IPS-18a (cell line): ENCODE measurements around the gene OCIAD1.
"Not testable (repeated sequence)": the region's sequence is repeated elsewhere in the genome, so short reads cannot be mapped to it uniquely, and the experiment has no call there.

Experiments used
- H3K27ac ChIP-seq: one replicate; pipeline ENCODE4 v1.5.1; 2013; ENCODE audit warnings: low read length
- H3K27me3 ChIP-seq: one replicate; pipeline ENCODE4 v1.6.1; 2013; ENCODE audit warnings: mild to moderate bottlenecking, low read length; ENCODE audit not compliant: control insufficient read depth, insufficient read depth
- H3K36me3 ChIP-seq: one replicate; pipeline ENCODE4 v1.6.1; 2013; ENCODE audit warnings: low read depth, low read length; ENCODE audit not compliant: control insufficient read depth
- H3K4me1 ChIP-seq: one replicate; pipeline ENCODE4 v1.6.1; 2013; ENCODE audit warnings: low read depth, low read length; ENCODE audit not compliant: control insufficient read depth
- H3K4me3 ChIP-seq: one replicate; pipeline ENCODE4 v1.5.1; 2013; ENCODE audit warnings: low read length
- H3K9ac ChIP-seq: one replicate; pipeline ENCODE4 v1.6.1; 2013; ENCODE audit warnings: mild to moderate bottlenecking, low read length, moderate library complexity
- H3K9me3 ChIP-seq: one replicate; pipeline ENCODE4 v1.6.1; 2013; ENCODE audit warnings: low read depth, low read length; ENCODE audit not compliant: control insufficient read depth

Gene OCIAD1

GRCh38 chr4:48798117-48798516 is 32.8 kb upstream of the OCIAD1 start:
- Histone ChIP-seq H3K36me3 (no peaks in the 10 kb centered on the region), H3K27ac (no peak overlapping the region), H3K4me3 (no peak overlapping the region), H3K27me3 (no peaks in the 10 kb centered on the region), H3K9me3 (no peaks in the 10 kb centered on the region), H3K9ac (no peak overlapping the region), H3K4me1 (peaks cover 5% of the 10 kb centered on the region)

DNA sequence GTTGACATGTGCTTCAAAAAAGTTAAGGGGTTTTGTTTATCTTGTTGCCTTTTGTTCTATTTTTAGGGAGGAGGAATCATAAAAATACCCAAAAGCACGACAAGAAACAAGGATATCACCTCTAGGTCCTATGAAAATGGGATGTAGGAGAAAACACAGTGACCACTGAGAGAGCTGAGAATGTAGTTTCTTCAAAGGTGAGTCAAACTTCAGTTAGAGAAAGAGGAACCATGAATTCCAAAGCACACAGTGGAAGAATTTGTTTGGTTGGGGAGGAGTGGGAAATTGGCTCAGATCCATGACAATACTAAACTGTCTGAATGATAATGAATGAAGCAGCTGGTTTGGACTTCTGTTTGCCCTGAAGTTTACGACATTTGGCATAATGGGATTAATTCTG is 31.7 kb upstream of the OCIAD1 start:
- H3K36me3 ChIP-seq = no peaks in the 10 kb centered on the region
- peaks cover 5% of the 10 kb centered on the region for H3K4me1 ChIP-seq
- H3K27me3 ChIP-seq = no peaks in the 10 kb centered on the region
- no peak overlapping the region for H3K4me3 ChIP-seq
- H3K27ac ChIP-seq = no peak overlapping the region
- H3K9me3 ChIP-seq = no peaks in the 10 kb centered on the region
- H3K9ac ChIP-seq = no peak overlapping the region

GRCh38 chr4:48800155-48800554 is 30.7 kb upstream of the OCIAD1 start:
- not testable (repeated sequence) for H3K36me3 ChIP-seq, H3K9me3 ChIP-seq, H3K27ac ChIP-seq, H3K9ac ChIP-seq, H3K4me1 ChIP-seq, H3K27me3 ChIP-seq, H3K4me3 ChIP-seq

GRCh38 chr4:48801016-48801715 is 29.7 kb upstream of the OCIAD1 start:
- H3K4me1 ChIP-seq = peaks cover 5% of the 10 kb centered on the region
- no peaks in the 10 kb centered on the region for H3K36me3 ChIP-seq
- H3K9ac ChIP-seq = no peak overlapping the region
- H3K9me3 ChIP-seq = no peaks in the 10 kb centered on the region
- H3K27me3 ChIP-seq = no peaks in the 10 kb centered on the region
- no peak overlapping the region for H3K4me3 ChIP-seq
- no peak overlapping the region for H3K27ac ChIP-seq

DNA sequence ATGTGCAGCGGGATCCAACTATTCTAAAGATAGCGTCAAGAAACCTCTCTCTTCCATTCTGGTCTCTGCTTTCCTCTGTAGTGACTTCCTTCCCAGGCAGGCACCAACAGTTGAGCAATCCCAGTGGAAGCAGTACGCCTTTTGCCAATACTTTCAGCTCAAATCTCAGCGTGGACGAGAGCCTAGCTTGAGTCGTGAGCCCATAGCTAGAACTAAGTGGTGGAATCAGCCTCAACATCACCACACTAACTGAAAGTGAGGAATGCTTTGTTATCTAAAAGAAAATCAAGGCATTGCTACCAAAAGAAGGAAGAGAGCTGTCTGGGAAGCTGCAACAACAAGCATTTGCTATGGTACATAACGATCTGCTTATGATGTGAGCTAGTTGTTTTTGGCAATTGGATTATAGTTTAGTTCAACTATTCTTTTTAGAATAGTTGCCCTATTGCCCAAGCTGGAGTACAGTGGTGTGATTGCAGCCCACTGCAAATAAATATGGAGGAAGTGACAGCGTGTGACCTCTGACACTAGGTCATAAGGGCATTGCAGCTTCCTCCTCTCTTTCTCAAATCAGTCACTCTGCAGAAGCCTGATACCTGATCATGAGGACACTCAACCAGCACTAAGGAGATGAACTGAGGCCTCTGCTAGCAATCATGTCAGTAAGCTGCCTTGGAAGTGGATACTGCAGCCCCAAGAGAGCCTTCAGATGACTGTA is 26.1 kb upstream of the OCIAD1 start:
- H3K9me3 ChIP-seq = no peaks in the 10 kb centered on the region
- H3K27ac ChIP-seq = no peak overlapping the region
- no peak overlapping the region for H3K4me3 ChIP-seq
- no peaks in the 10 kb centered on the region for H3K36me3 ChIP-seq
- no peak overlapping the region for H3K9ac ChIP-seq
- H3K4me1 ChIP-seq = no peaks in the 10 kb centered on the region
- H3K27me3 ChIP-seq = no peaks in the 10 kb centered on the region

DNA sequence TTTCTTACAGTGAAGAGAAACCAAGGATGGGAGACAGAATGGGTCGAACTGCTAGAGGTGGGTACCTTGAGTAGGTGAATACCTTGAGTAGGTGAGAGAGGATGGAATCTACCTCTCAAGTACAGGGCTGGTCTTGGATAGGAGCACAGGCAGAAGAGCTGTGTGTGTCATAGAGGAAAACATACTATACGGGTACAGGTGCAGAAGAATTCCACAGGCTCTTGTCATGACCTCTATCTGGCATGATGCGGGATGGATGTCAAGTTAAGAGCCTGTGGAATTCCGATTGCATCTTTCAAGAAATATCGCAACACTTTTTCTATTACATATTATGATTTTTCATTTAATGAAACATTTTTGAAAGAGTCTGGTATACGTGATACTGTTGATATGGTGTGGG is 18.0 kb upstream of the OCIAD1 start:
- Histone ChIP-seq H3K9me3 (no peaks in the 10 kb centered on the region), H3K27me3 (no peaks in the 10 kb centered on the region), H3K9ac (no peak overlapping the region), H3K36me3 (no peaks in the 10 kb centered on the region), H3K4me3 (no peak overlapping the region), H3K27ac (no peak overlapping the region), H3K4me1 (peaks cover 4% of the 10 kb centered on the region)

GRCh38 chr4:48813964-48814363 is 16.9 kb upstream of the OCIAD1 start:
- no peak overlapping the region for H3K27ac ChIP-seq
- H3K36me3 ChIP-seq = no peaks in the 10 kb centered on the region
- H3K4me3 ChIP-seq = no peak overlapping the region
- peaks cover 4% of the 10 kb centered on the region for H3K4me1 ChIP-seq
- no peak overlapping the region for H3K9ac ChIP-seq
- H3K9me3 ChIP-seq = no peaks in the 10 kb centered on the region
- H3K27me3 ChIP-seq = no peaks in the 10 kb centered on the region

DNA sequence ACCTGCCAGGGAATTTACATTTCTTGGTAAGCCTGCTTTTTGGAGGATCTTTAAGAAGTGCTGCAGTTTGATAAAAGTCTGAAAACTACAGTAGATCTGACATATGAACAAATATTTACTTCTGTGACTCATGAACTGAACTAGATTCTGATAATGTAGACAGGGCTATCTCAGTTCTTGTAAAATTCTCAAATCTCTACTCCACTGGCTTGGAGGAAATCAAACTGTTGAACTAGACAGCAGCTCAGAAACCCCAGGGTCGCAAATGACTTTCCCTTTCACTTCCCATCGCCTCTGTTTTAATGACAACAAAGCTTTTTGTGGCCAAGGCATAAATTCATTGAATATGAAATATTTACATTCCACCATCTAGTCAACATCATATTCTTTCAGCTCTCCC is 15.4 kb upstream of the OCIAD1 start:
- Histone ChIP-seq H3K9ac (no peak overlapping the region), H3K4me3 (no peak overlapping the region), H3K27ac (no peak overlapping the region), H3K9me3 (no peaks in the 10 kb centered on the region), H3K27me3 (no peaks in the 10 kb centered on the region), H3K36me3 (no peaks in the 10 kb centered on the region), H3K4me1 (peaks cover 4% of the 10 kb centered on the region)

GRCh38 chr4:48816297-48816696 is 14.6 kb upstream of the OCIAD1 start:
- H3K27ac ChIP-seq, H3K36me3 ChIP-seq, H3K4me3 ChIP-seq, H3K9ac ChIP-seq, H3K9me3 ChIP-seq, H3K4me1 ChIP-seq, H3K27me3 ChIP-seq: not testable (repeated sequence)

DNA sequence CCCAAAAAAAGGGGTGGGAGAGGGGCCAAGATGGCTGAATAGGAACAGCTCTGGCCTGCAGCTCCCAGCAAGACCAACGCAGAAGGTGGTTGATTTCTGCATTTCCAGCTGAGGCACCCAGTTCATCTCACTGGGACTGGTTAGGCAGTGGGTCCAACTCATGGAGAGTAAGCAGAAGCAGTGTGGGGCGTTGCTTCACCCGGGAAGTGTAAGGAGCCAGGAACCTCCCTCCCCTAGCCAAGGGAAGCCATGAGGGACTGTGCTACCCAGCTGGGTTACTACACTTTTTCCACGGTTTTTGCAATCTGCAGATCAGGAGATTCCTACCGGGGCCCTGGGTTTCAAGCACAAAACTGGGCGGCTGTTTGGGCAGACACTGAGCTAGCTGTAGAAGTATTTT is 13.9 kb upstream of the OCIAD1 start:
- no peaks in the 10 kb centered on the region for H3K36me3 ChIP-seq
- H3K27me3 ChIP-seq = no peaks in the 10 kb centered on the region
- peaks cover 4% of the 10 kb centered on the region for H3K4me1 ChIP-seq
- H3K9me3 ChIP-seq = no peaks in the 10 kb centered on the region
- H3K27ac ChIP-seq = no peak overlapping the region
- H3K4me3 ChIP-seq = no peak overlapping the region
- no peak overlapping the region for H3K9ac ChIP-seq

GRCh38 chr4:48821431-48821830 is 9.5 kb upstream of the OCIAD1 start:
- H3K4me1 ChIP-seq, H3K27ac ChIP-seq, H3K9ac ChIP-seq, H3K9me3 ChIP-seq, H3K27me3 ChIP-seq, H3K36me3 ChIP-seq, H3K4me3 ChIP-seq: not testable (repeated sequence)

DNA sequence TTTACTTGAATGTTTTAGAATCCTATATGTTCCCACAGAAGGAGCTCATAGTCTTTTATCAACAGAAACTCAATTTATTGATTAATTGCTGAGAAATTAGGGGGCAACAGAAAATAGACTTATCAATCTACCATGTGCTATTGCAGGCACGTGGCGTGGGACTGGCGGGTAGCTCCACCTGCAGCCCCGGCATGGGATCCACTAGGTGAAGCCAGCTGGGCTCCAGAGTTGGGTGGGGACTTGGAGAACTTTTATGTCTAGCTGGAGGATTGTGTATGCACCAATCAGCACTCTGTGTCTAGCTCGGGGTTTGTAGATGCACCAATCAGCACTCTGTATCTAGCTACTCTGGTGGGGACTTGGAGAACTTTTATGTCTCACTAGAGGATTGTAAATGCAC is 3.3 kb upstream of the OCIAD1 start:
- Histone ChIP-seq H3K27me3 (no peaks in the 10 kb centered on the region), H3K27ac (no peak overlapping the region), H3K4me1 (peaks cover 6% of the 10 kb centered on the region), H3K4me3 (no peak overlapping the region), H3K9me3 (no peaks in the 10 kb centered on the region), H3K9ac (no peak overlapping the region), H3K36me3 (peaks cover 2% of the 10 kb centered on the region)
